HepG2 (cell line): ENCODE data around the gene MYH7B. TPM values are rescaled to one million over a fixed set of nuclear protein-coding genes. Genes with fewer than 3 reads are reported as not detected.
A peak's percentile ranks its signal among the peaks of the same experiment; 100 is the strongest.

Experiments
- ATF1 ChIP-seq: IDR thresholded peaks from 2 replicates; pipeline ENCODE4 v1.6.1; 2016; ENCODE audit warnings: mild to moderate bottlenecking, control low read depth
- BORCS8-MEF2B ChIP-seq: sonication (generic); formaldehyde crosslinking; IDR thresholded peaks from 2 replicates; pipeline ENCODE4 v1.8.0; 2022; ENCODE audit warnings: mild to moderate bottlenecking, missing genetic modification reagents
- BRCA1 ChIP-seq: sonication (generic); formaldehyde crosslinking; IDR thresholded peaks from 2 replicates; pipeline ENCODE4 v1.4.0; 2020; ENCODE audit warnings: missing genetic modification reagents
- HNF4A ChIP-seq: sonication (generic); formaldehyde crosslinking; IDR thresholded peaks from 2 replicates; pipeline ENCODE4 v1.4.0; 2020; ENCODE audit warnings: missing genetic modification reagents
- KDM6A ChIP-seq: IDR thresholded peaks from 2 replicates; pipeline ENCODE4 v1.6.1; 2016; ENCODE audit warnings: low read depth
- KIAA2018 ChIP-seq: sonication (generic); formaldehyde crosslinking; IDR thresholded peaks from 2 replicates; pipeline ENCODE4 v1.5.0; 2020; ENCODE audit warnings: mild to moderate bottlenecking, missing genetic modification reagents, borderline replicate concordance
- NFIB ChIP-seq: sonication (generic); formaldehyde crosslinking; IDR thresholded peaks from 2 replicates; pipeline ENCODE4 v1.9.0; 2021; ENCODE audit warnings: missing genetic modification reagents, mild to moderate bottlenecking, borderline replicate concordance
- NPAS2 ChIP-seq: sonication (generic); formaldehyde crosslinking; IDR thresholded peaks from 2 replicates; pipeline ENCODE4 v1.8.0; 2022; ENCODE audit warnings: mild to moderate bottlenecking, missing genetic modification reagents, borderline replicate concordance
- NRL ChIP-seq: sonication (generic); formaldehyde crosslinking; IDR thresholded peaks from 2 replicates; pipeline ENCODE4 v1.5.0; 2020; ENCODE audit warnings: missing genetic modification reagents, mild to moderate bottlenecking, moderate library complexity, borderline replicate concordance
- SMAD3 ChIP-seq: sonication (generic); formaldehyde crosslinking; IDR thresholded peaks from 2 replicates; pipeline ENCODE4 v1.4.0; 2020; ENCODE audit warnings: missing genetic modification reagents
- TBL1XR1 ChIP-seq: fragments of 150-350 bp; IDR thresholded peaks from 2 replicates; pipeline ENCODE4 v1.6.1; 2014; ENCODE audit warnings: borderline replicate concordance, low read length; ENCODE audit not compliant: partially characterized antibody
- THAP9 ChIP-seq: sonication (generic); formaldehyde crosslinking; IDR thresholded peaks from 2 replicates; pipeline ENCODE4; 2020; ENCODE audit warnings: missing genetic modification reagents, mild to moderate bottlenecking, borderline replicate concordance
- THRA ChIP-seq: sonication (generic); formaldehyde crosslinking; IDR thresholded peaks from 2 replicates; pipeline ENCODE4 v1.4.0; 2020; ENCODE audit warnings: missing genetic modification reagents, borderline replicate concordance
- ZNF230 ChIP-seq: sonication (generic); formaldehyde crosslinking; IDR thresholded peaks from 2 replicates; pipeline ENCODE4 v1.4.0; 2020; ENCODE audit warnings: mild to moderate bottlenecking, missing genetic modification reagents
- ZNF557 ChIP-seq: sonication (generic); formaldehyde crosslinking; IDR thresholded peaks from 2 replicates; pipeline ENCODE4 v1.4.0; 2020; ENCODE audit warnings: missing genetic modification reagents
- ZNF577 ChIP-seq: sonication (generic); formaldehyde crosslinking; IDR thresholded peaks from 2 replicates; pipeline ENCODE4 v1.4.0; 2020; ENCODE audit warnings: mild to moderate bottlenecking, low read depth, missing genetic modification reagents, borderline replicate concordance
- polyA plus RNA-seq, 8 experiments: library from polyadenylated mRNA; depleted of rRNA in 3 of 8; stranded (reverse) in 7 of 8; unstranded in 1 of 8; fragments of >200 nt; fragmentation: Illumina TruSeq in 4 of 8; extraction: Trizol in 4 of 8; gene quantifications; 2 replicates each; pipeline versions ENCODE4 v1.2.1 to v1.2.3, GENCODE V29; 2011 to 2016; ENCODE audit warnings: low read depth in 4 of 8, missing spikeins in 1 of 8, mixed read lengths in 1 of 8; ENCODE audit not compliant: insufficient read depth in 1 of 8
- total RNA-seq, 5 experiments: library from RNA; depleted of rRNA; stranded (reverse); fragments of >200 nt; fragmentation: Illumina TruSeq; extraction: Trizol; gene quantifications; 2 replicates each; pipeline ENCODE4 v1.2.3, GENCODE V29; 2016; ENCODE audit warnings: low read depth in 1 of 5

Gene MYH7B
- total and polyA plus RNA-seq, 2 of the 13 experiments (the other 11 are each of a cell fraction or from before 2014, with no cell fraction given) = 0.05 to 0.20 TPM

GRCh38 chr20:35002426-35003210, 47.0 kb downstream of the MYH7B start (continued):
- TF ChIP-seq KIAA2018 (CRISPR knock-in tag) = no peak
- TF ChIP-seq KDM6A (CRISPR knock-in tag) = no peak
- TF ChIP-seq THAP9 (CRISPR knock-in tag) = no peak
- TF ChIP-seq NRL (CRISPR knock-in tag) = 0 out of 2 replicates have a peak, but pooled peaks have one; percentile 48
- TF ChIP-seq SMAD3 (CRISPR knock-in tag) = no peak
- TF ChIP-seq ZNF577 (CRISPR knock-in tag) = no peak
- TF ChIP-seq BRCA1 (CRISPR knock-in tag) = no peak
- TF ChIP-seq TBL1XR1 = no peak
- no peak for TF ChIP-seq ZNF230 (CRISPR knock-in tag)
- TF ChIP-seq THRA (CRISPR knock-in tag) = no peak
- TF ChIP-seq ZNF557 = no peak
- TF ChIP-seq NFIB (CRISPR knock-in tag) = no peak
- peak; percentile 56; the same call in 1 of the 2 replicates for TF ChIP-seq HNF4A
- TF ChIP-seq NPAS2 (CRISPR knock-in tag) = no peak
- TF ChIP-seq BORCS8-MEF2B (CRISPR knock-in tag) = 0 out of 2 replicates have a peak, but pooled peaks have one; percentile 16
- no peak for TF ChIP-seq ATF1 (CRISPR knock-in tag)
